Endodermal cell (in vitro differentiated cells): Measurements from ENCODE around the gene A3GALT2. TPM values are rescaled to one million over a fixed set of nuclear protein-coding genes. Genes with fewer than 3 reads are reported as not detected.

Experiments
- DNase-seq: peaks from one replicate; pipeline ENCODE4 v3.0.0-alpha.2; 2017
- H3K27ac ChIP-seq: 2 replicates; pipeline ENCODE4 v1.5.1; 2013; ENCODE audit warnings: mild to moderate bottlenecking, low read depth, low read length, moderate library complexity
- H3K27me3 ChIP-seq: 2 replicates; pipeline ENCODE4 v1.6.1; 2013; ENCODE audit warnings: mild to moderate bottlenecking, low read length, moderate library complexity; ENCODE audit not compliant: insufficient read depth, control insufficient read depth, poor library complexity, severe bottlenecking
- H3K36me3 ChIP-seq: 2 replicates; pipeline ENCODE4 v1.7.0; 2013; ENCODE audit warnings: mild to moderate bottlenecking, low read length, moderate library complexity; ENCODE audit not compliant: control insufficient read depth, insufficient read depth
- H3K4me1 ChIP-seq: one replicate; pipeline ENCODE4 v1.7.0; 2013; ENCODE audit warnings: low read length; ENCODE audit not compliant: control insufficient read depth, insufficient read depth
- H3K4me3 ChIP-seq: 2 replicates; pipeline ENCODE4 v1.5.1; 2013; ENCODE audit warnings: mild to moderate bottlenecking, low read length, moderate library complexity
- H3K9ac ChIP-seq: 2 replicates; pipeline ENCODE4 v1.6.1; 2013; ENCODE audit warnings: mild to moderate bottlenecking, low read length, moderate library complexity; ENCODE audit not compliant: poor library complexity, severe bottlenecking; ENCODE audit errors: extremely low read depth
- H3K9me3 ChIP-seq: 2 replicates; pipeline ENCODE4 v1.6.1; 2013; ENCODE audit warnings: mild to moderate bottlenecking, low read length, moderate library complexity; ENCODE audit not compliant: control insufficient read depth
- H3K27ac Mint-ChIP-seq: 2 replicates; pipeline ENCODE4 v1.8.0; 2020; ENCODE audit warnings: mixed read lengths
- H3K27me3 Mint-ChIP-seq: 2 replicates; pipeline ENCODE4 v1.8.0; 2021; ENCODE audit warnings: mild to moderate bottlenecking, mixed read lengths; ENCODE audit not compliant: insufficient read depth
- H3K36me3 Mint-ChIP-seq: 2 replicates; pipeline ENCODE4 v1.8.0; 2020; ENCODE audit warnings: low read depth, mixed read lengths
- H3K4me1 Mint-ChIP-seq: 2 replicates; pipeline ENCODE4 v1.8.0; 2020; ENCODE audit warnings: mixed read lengths
- H3K4me3 Mint-ChIP-seq: 2 replicates; pipeline ENCODE4 v1.8.0; 2020; ENCODE audit warnings: mild to moderate bottlenecking, moderate library complexity, mixed read lengths
- H3K9me3 Mint-ChIP-seq: 2 replicates; pipeline ENCODE4 v1.8.0; 2020; ENCODE audit warnings: mild to moderate bottlenecking, mixed read lengths
- WGBS, 2 experiments: methylation state at CpG; one replicate each; pipeline versions ENCODE4 v1.1.5 to v1.1.7; 2013; ENCODE audit warnings: missing lambda C conversion rate in 2 of 2, mixed read lengths in 1 of 2; ENCODE audit not compliant: insufficient coverage in 1 of 2, insufficient read length in 1 of 2; 5-methylcytosine and 5-hydroxymethylcytosine counted together
- total RNA-seq, 2 donors: library from RNA; stranded (reverse); fragmentation: NEBNext Ultra II Directional in 1 of 2; extraction: Animal tissue kit (Norgen Biotek cat#: 25700) in 1 of 2; gene quantifications; 2 replicates in 1 of 2; 3 replicates in 1 of 2; pipeline ENCODE4 v1.2.1, GENCODE V29; 2021
- TF ChIP-seq, protein P1 (sequence below): fragments of 200-600 bp; sonication (generic); conservative IDR thresholded peaks from 2 replicates; pipeline ENCODE4 v1.5.0; 2021; ENCODE audit warnings: antibody characterized with exemption, mild to moderate bottlenecking

Gene A3GALT2
- total RNA-seq, 2 donors from 2014 or later: not detected

GRCh38 chr1:33342041-33342723 is 21.3 kb upstream of the A3GALT2 start:
- H3K27ac ChIP-seq: peak overlapping the region; percentile 80
- H3K36me3 ChIP-seq: peaks cover 27% of the 10 kb centered on the region
- H3K4me1 Mint-ChIP-seq: peaks cover 76% of the 10 kb centered on the region
- H3K27me3 ChIP-seq: no peaks in the 10 kb centered on the region
- peak overlapping the region; percentile 52 for H3K4me3 ChIP-seq
- TF ChIP-seq, protein P1, sequence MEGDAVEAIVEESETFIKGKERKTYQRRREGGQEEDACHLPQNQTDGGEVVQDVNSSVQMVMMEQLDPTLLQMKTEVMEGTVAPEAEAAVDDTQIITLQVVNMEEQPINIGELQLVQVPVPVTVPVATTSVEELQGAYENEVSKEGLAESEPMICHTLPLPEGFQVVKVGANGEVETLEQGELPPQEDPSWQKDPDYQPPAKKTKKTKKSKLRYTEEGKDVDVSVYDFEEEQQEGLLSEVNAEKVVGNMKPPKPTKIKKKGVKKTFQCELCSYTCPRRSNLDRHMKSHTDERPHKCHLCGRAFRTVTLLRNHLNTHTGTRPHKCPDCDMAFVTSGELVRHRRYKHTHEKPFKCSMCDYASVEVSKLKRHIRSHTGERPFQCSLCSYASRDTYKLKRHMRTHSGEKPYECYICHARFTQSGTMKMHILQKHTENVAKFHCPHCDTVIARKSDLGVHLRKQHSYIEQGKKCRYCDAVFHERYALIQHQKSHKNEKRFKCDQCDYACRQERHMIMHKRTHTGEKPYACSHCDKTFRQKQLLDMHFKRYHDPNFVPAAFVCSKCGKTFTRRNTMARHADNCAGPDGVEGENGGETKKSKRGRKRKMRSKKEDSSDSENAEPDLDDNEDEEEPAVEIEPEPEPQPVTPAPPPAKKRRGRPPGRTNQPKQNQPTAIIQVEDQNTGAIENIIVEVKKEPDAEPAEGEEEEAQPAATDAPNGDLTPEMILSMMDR: peak; percentile 32
- H3K9me3 ChIP-seq: no peaks in the 10 kb centered on the region
- H3K9ac ChIP-seq: no peak overlapping the region
- WGBS, 2 experiments: 0 to 8% methylated on average over 1 to 7 of the region's 7 CpGs
- H3K4me3 Mint-ChIP-seq: peak overlapping the region; percentile 37
- H3K9me3 Mint-ChIP-seq: no peaks in the 10 kb centered on the region
- peaks cover 20% of the 10 kb centered on the region for H3K36me3 Mint-ChIP-seq
- H3K27me3 Mint-ChIP-seq: peaks cover 35% of the 10 kb centered on the region
- peak overlapping the region; percentile 82 for H3K27ac Mint-ChIP-seq
- peaks cover 56% of the 10 kb centered on the region for H3K4me1 ChIP-seq
- DNase-seq: peak; percentile 92

DNA sequence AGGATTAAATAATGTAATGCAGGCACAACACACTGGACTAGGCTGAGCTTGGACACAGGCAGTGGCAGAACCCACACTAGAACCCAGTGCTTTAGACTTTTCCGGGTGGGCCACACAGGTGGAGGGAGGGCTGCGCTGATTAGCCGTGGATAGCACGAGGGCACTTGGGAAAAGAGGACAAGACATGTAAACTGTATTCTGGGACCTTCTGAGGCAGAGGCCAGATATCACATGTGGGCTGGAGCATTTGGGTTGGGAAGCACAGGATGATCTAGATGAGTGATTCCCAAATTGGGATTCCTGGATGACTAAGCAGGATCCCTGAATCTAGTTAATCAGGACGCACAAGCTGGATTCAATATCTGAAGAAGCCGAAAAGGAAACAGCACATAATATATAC is 20.3 kb upstream of the A3GALT2 start:
- Histone ChIP-seq H3K27ac (no peak overlapping the region), H3K9ac (no peak overlapping the region), H3K9me3 (no peaks in the 10 kb centered on the region), H3K36me3 (peaks cover 23% of the 10 kb centered on the region), H3K4me3 (peak overlapping the region; percentile 52), H3K27me3 (no peaks in the 10 kb centered on the region), H3K4me1 (peaks cover 54% of the 10 kb centered on the region)
- 92 to 96% methylated on average over 5 to 6 of the region's 6 CpGs for WGBS, 2 experiments
- H3K27ac Mint-ChIP-seq: peak overlapping the region; percentile 12
- DNase-seq: no peak
- H3K4me1 Mint-ChIP-seq: peaks cover 73% of the 10 kb centered on the region
- H3K36me3 Mint-ChIP-seq: peaks cover 20% of the 10 kb centered on the region
- no peak overlapping the region for H3K4me3 Mint-ChIP-seq
- TF ChIP-seq, protein P1: no peak
- H3K9me3 Mint-ChIP-seq: no peaks in the 10 kb centered on the region
- peaks cover 34% of the 10 kb centered on the region for H3K27me3 Mint-ChIP-seq

DNA sequence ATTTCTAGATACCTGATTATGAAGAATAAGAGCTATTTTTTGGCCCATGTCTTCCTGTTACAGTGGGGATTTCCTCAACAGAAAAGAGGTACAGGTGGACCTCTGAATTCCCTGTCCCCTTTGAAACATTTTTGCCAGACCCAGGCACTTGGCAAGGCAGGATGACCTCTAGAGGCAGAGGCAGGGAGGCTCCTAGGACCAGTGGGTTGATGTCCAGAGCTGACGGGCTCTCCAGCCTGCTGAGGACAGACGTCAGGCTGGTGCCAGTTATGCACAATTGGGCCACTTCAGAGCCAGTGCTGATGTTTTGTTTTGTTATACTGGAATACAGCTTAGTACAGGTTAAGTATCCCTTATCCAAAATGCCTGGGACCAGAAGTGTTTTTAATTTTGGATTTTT is 18.5 kb upstream of the A3GALT2 start:
- no peaks in the 10 kb centered on the region for H3K27me3 ChIP-seq
- no peaks in the 10 kb centered on the region for H3K9me3 ChIP-seq
- peak overlapping the region; percentile 80 for H3K9ac ChIP-seq
- Mint-ChIP-seq H3K27me3 (peaks cover 41% of the 10 kb centered on the region), H3K9me3 (no peaks in the 10 kb centered on the region), H3K4me3 (peak overlapping the region; percentile 47), H3K27ac (peak overlapping the region; percentile 98), H3K4me1 (peaks cover 75% of the 10 kb centered on the region), H3K36me3 (peaks cover 21% of the 10 kb centered on the region)
- peak overlapping the region; percentile 70 for H3K4me3 ChIP-seq
- peak overlapping the region; percentile 97 for H3K27ac ChIP-seq
- DNase-seq: peak; percentile 64
- peaks cover 54% of the 10 kb centered on the region for H3K4me1 ChIP-seq
- 89% methylated on average over 2 of the region's 2 CpGs; no CpG with 5 or more reads in 1 of the 2 experiments for WGBS, 2 experiments
- H3K36me3 ChIP-seq: peaks cover 12% of the 10 kb centered on the region
- TF ChIP-seq, protein P1: peak; percentile 63
